Measurements from ENCODE around the gene POU2F3.

The POU2F3 gene

GRCh38 chr11:120260616-120261015, 20.7 kb downstream of the POU2F3 start:
- ChIA-PET POLR2A (no interaction called here), CTCF (interaction anchor here (0.8 kb wide), 1 partner anchor 40 kb away, joined by 3 read pairs; no protein-coding TSS in a partner anchor)
- Histone ChIP-seq H3K4me1 (ENCODE audit: control insufficient read depth, insufficient read depth, low read length) (no peaks in the 10 kb centered on the region), H3K36me3 (ENCODE audit: control insufficient read depth in 2 of 2, insufficient read depth in 1 of 2, low read length in 2 of 2) (no peaks in the 10 kb centered on the region), H3K27ac (ENCODE audit: extremely low read depth, low read depth, low read length) (no peak overlapping the region), H3K9me3 (ENCODE audit: control insufficient read depth, insufficient read depth, low read depth, low read length) (no peaks in the 10 kb centered on the region), H3K4me3 (ENCODE audit: low read depth, low read length) (no peak overlapping the region)
- TF ChIP-seq ZNF48 (tag by site-specific recombination; IDR thresholded peaks at IDR 0.05) = no peak
- no peak for TF ChIP-seq ZNF621 (tag by site-specific recombination; IDR thresholded peaks at IDR 0.05)
- TF ChIP-seq ZNF248 (tag by site-specific recombination; IDR thresholded peaks at IDR 0.05) = no peak
- no peak for TF ChIP-seq ZNF501 (tag by site-specific recombination; IDR thresholded peaks at IDR 0.05)
- no peak for TF ChIP-seq GLIS1 (tag by site-specific recombination; IDR thresholded peaks at IDR 0.05)
- no peak for TF ChIP-seq ZNF223 (tag by site-specific recombination; IDR thresholded peaks at IDR 0.05)
- TF ChIP-seq ZNF221 (tag by site-specific recombination; IDR thresholded peaks at IDR 0.05; ENCODE audit: borderline replicate concordance) = no peak
- TF ChIP-seq ZNF211 (tag by site-specific recombination; IDR thresholded peaks at IDR 0.05; ENCODE audit: low read depth) = no peak
- TF ChIP-seq ZNF777 (tag by site-specific recombination; IDR thresholded peaks at IDR 0.05; ENCODE audit: borderline replicate concordance) = no peak
- TF ChIP-seq ZNF292 (tag by site-specific recombination; IDR thresholded peaks at IDR 0.05; ENCODE audit: borderline replicate concordance, low read depth) = no peak
- no peak for TF ChIP-seq ZNF677 (tag by site-specific recombination; IDR thresholded peaks at IDR 0.05)
- no peak for TF ChIP-seq ZNF362 (tag by site-specific recombination; IDR thresholded peaks at IDR 0.05)
- no peak for TF ChIP-seq GFI1B (tag by site-specific recombination; IDR thresholded peaks at IDR 0.05)
- no peak for TF ChIP-seq KLF17 (tag by site-specific recombination; IDR thresholded peaks at IDR 0.05)
- no peak for TF ChIP-seq ZNF19 (tag by site-specific recombination; IDR thresholded peaks at IDR 0.05; ENCODE audit: low read depth)
- no peak for TF ChIP-seq ZNF518A (tag by site-specific recombination; conservative IDR thresholded peaks at IDR 0.05; ENCODE audit: low read depth)
- no peak for TF ChIP-seq ZIC2 (tag by site-specific recombination; IDR thresholded peaks at IDR 0.05)
- no peak for TF ChIP-seq ZNF555 (tag by site-specific recombination; conservative IDR thresholded peaks at IDR 0.05)
- no peak for TF ChIP-seq ZNF169 (tag by site-specific recombination; IDR thresholded peaks at IDR 0.05)

- Histone ChIP-seq H3K4me3 (ENCODE audit: low read depth, low read length) (no peak overlapping the region), H3K4me1 (ENCODE audit: control insufficient read depth, insufficient read depth, low read length) (no peaks in the 10 kb centered on the region), H3K27ac (ENCODE audit: extremely low read depth, low read depth, low read length) (no peak overlapping the region), H3K9me3 (ENCODE audit: control insufficient read depth, insufficient read depth, low read depth, low read length) (no peaks in the 10 kb centered on the region), H3K36me3 (ENCODE audit: control insufficient read depth in 2 of 2, insufficient read depth in 1 of 2, low read length in 2 of 2) (no peaks in the 10 kb centered on the region)
- ChIA-PET POLR2A (no interaction called here), CTCF (interaction anchor here (0.8 kb wide), 1 partner anchor 39 kb away, joined by 3 read pairs; no protein-coding TSS in a partner anchor)
- TF ChIP-seq ZNF692 (tag by site-specific recombination; IDR thresholded peaks at IDR 0.05) (no peak), ZFP37 (tag by site-specific recombination; IDR thresholded peaks at IDR 0.05) (no peak), ZNF639 (tag by site-specific recombination; IDR thresholded peaks at IDR 0.05) (no peak)
Measured at GRCh38 chr11:120261321-120261720, 21.4 kb downstream of the POU2F3 start.
